SK-N-SH treated with all-trans-retinoic acid at 6 μM for 48 hours (cell line): ENCODE results near the gene CLCA1.

ENCODE experiments used
- CSRNP3 ChIP-seq: fragments of 250-450 bp; sonication (Bioruptor Pico); IDR thresholded peaks from 2 replicates; pipeline ENCODE4 v1.5.1; 2021; ENCODE audit warnings: mild to moderate bottlenecking, moderate library complexity
- ESRRG ChIP-seq: fragments of 250-450 bp; sonication (Bioruptor Pico); IDR thresholded peaks from 2 replicates; pipeline ENCODE4 v1.6.1; 2021; ENCODE audit warnings: mild to moderate bottlenecking
- OSR1 ChIP-seq: fragments of 250-450 bp; sonication (Bioruptor Pico); IDR thresholded peaks from 2 replicates; pipeline ENCODE4 v1.8.0; 2022; ENCODE audit warnings: moderate library complexity, mild to moderate bottlenecking, inconsistent platforms
- PATZ1 ChIP-seq: fragments of 250-450 bp; sonication (Bioruptor Pico); IDR thresholded peaks from 2 replicates; pipeline ENCODE4 v1.8.0; 2020; ENCODE audit warnings: mild to moderate bottlenecking, moderate library complexity, borderline replicate concordance
- ZFP3 ChIP-seq: fragments of 250-450 bp; sonication (Bioruptor Pico); IDR thresholded peaks from 2 replicates; pipeline ENCODE4 v1.5.0; 2020; ENCODE audit warnings: mild to moderate bottlenecking, moderate library complexity
- ZFP30 ChIP-seq: fragments of 450-650 bp; formaldehyde crosslinking; IDR thresholded peaks from 2 replicates; pipeline ENCODE4 v1.5.0; 2022; ENCODE audit warnings: mild to moderate bottlenecking, moderate library complexity
- ZNF70 ChIP-seq: fragments of 450-650 bp; formaldehyde crosslinking; IDR thresholded peaks from 2 replicates; pipeline ENCODE4 v1.5.0; 2020; ENCODE audit warnings: mild to moderate bottlenecking, moderate library complexity

- TF ChIP-seq CSRNP3 (no peak), ESRRG (CRISPR knock-in tag) (no peak), OSR1 (no peak), PATZ1 (CRISPR knock-in tag) (no peak), ZFP3 (no peak), ZFP30 (no peak), ZNF70 (CRISPR knock-in tag) (no peak)
These were observed 4.0 kb downstream of the CLCA1 start for GRCh38 chr1:86472767-86473166.
